DMS79 (cell line): ENCODE data around the gene PLPP1.
"Not testable (repeated sequence)": the region's sequence is repeated elsewhere in the genome, so short reads cannot be mapped to it uniquely, and the experiment has no call there.

Experiments used
- DNase-seq: peaks from one replicate; lab custom pipeline; 2025; lab: John Stamatoyannopoulos, UW

PLPP1 gene

DNA sequence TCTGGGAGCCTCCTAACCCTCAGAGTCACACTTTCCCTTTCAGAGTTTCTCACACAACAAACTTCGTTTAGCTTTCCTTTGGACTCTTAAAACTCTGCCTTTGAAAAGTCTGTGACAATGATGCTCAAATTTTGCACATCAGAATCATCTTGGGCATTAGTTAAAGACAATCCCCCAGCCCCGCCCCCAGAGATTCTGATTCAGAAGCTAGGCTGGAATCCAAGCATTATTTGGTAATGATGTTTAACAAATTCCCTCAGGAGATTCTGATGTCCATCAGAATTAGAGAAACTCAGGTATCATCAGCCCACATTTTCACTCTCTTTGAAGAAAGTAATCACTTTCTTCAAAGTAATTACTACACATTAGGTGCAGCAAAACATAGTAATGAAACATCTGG, 9.6 kb upstream of the PLPP1 start:
- DNase-seq: no peak

DNA sequence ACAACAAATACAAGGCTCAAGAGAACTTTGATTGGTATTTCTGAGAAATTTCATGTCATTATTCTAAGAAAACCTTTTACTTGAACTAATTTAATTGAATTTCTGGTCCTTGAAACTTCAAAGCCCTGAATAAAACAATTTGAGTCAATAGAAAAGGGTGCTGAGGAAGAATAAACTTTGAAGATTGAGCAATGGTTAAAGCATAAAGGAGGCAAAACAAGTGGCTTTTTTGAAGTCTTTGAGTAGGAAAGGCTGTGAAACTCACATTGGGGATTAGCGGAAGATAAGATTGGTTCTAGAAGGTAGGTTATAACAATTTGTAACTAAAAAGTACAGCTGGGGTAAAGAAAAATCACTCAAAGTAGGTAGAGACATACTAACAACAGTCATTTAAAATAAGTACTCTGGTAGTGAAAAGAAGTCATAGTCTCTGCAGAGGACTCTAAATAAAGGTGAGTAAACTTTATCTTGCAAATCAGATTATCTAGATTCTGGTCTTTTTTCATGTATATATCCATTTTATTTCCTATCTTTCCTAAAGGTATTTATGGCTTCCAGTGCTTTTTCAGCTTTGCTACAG, 6.4 kb upstream of the PLPP1 start:
- DNase-seq: no peak

- DNase-seq: no peak
These were observed 5.8 kb upstream of the PLPP1 start for GRCh38 chr5:55540525-55540924.

GRCh38 chr5:55540024-55540423, 5.3 kb upstream of the PLPP1 start:
- DNase-seq: no peak

GRCh38 chr5:55538661-55539060, 3.9 kb upstream of the PLPP1 start:
- DNase-seq: no peak

DNA sequence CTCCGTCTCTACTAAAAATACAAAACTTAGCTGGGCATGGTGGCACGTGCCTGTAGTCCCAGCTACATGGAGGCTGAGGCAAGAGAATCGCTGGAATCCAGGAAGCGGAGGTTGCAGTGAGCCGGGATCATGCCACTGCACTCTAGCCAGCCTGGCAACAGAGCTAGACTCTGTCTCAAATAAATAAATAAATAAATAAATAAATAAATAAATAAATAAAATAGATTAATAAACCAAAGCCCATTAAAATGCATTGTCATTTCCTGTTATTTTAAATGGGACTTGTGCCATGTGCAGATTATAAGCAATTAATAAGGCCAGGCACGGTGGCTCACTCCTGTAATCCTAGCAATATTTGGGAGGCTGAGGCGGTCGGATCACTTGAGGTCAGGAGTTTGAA, 2.6 kb upstream of the PLPP1 start:
- not testable (repeated sequence) for DNase-seq

DNA sequence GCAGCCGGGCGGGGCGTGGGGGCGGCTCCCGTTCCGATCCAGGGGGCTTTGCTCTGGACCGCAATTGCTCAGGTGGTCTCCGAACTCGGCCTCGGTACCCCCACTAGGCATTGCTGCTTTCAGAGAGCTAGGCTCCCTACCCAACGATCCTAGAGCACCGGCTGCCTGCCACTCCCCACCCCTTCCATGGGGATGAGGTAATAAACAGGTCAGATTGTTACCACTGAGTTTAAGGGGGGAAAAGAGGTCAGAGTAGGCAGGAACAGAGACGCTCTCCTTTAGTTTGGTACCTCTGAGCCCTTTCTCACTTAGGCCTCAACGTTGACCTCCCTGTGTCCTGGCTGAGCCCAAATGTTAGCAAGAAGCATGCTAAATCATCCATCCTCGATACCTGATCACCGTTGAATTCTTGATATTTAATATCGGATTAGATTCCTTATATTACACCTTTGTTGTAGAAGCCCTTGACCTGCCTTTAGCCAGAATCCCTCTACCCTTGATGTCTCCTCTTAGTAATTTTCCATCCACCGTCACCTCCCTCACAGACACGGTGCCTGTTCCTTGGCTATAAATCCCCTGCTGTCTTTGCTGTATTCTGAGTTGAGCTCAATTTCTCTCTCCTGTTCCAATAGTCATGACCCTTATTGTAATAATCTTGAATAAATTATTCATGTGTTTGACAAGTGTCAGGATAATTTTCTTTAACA, 588 bp upstream of the PLPP1 start:
- DNase-seq: no peak

GRCh38 chr5:55533521-55534435, 986 bp downstream of the PLPP1 start:
- DNase-seq: no peak

- no peak for DNase-seq
These were observed 4.1 kb downstream of the PLPP1 start for GRCh38 chr5:55530669-55531068.

GRCh38 chr5:55524816-55525215, 9.9 kb downstream of the PLPP1 start:
- no peak for DNase-seq

DNA sequence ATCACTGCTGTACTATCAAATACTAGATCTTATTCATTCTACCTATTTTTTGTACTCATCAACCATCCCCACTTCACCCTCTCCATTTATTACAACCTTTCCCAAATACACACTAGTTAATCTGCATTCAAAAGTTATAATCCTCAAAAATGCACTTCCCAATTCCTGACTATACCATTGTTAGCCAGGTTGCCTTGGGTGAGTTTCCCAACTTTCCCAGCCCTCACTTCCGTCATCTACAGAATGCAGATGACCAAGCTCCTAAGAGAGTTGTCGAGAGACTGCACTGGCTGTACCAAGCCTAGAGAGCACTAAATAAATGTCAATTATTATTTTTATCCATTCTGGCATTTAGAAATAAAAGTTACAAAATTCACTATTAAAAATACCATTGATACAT, 11.5 kb downstream of the PLPP1 start:
- no peak for DNase-seq

DNA sequence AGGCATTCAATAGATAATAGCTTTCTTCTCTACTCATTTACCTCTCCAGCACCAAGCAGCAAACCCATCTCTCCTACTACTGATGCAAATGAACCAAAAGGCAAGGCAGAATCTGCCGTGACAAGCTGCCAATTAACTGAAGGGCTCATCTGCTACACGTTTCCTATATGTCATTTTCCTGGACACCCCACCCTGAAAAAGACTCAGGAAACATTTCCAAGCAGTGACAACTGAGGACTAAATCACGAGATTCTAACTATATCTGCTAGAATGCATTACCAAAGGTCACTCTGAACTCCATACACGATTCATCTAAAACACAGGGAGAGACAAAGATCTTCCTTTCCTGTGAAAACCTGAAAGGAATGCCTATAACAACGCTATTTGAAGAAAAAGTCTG, 12.9 kb downstream of the PLPP1 start:
- DNase-seq: no peak

DNA sequence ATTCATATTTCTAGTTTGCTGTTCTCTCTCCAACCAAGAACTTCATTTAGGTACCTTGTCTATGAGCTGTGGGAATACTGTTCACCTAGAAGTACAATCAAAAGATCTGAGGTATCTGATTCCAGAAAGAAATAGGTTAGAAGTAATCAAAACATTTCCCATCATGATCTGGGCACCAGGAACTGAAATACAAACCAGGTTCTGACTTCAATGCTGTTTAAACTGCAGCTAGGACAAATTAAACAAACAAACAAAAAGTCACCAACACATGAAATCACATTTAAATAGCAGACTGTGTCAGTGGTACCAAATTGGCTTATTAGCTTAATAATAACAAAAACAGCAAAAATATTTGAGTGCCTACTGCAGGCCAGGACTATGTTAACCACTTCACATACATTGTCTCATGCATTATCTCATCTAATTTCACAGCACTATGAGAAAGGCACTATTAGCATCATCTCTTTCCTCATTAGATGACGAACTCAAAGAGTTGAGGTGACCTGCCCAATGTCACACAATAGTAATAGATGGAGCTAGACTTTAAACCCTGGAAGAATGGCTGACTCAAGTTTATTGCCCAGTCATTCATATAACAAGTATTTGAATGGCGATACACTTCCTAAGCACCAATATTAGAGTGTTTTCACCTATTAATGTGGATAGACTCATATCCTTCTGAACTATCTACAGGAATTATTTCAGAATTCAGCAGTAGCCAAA, 14.5 kb downstream of the PLPP1 start:
- no peak for DNase-seq

- no peak for DNase-seq
These were observed 15.9 kb downstream of the PLPP1 start for GRCh38 chr5:55518831-55519390.

DNA sequence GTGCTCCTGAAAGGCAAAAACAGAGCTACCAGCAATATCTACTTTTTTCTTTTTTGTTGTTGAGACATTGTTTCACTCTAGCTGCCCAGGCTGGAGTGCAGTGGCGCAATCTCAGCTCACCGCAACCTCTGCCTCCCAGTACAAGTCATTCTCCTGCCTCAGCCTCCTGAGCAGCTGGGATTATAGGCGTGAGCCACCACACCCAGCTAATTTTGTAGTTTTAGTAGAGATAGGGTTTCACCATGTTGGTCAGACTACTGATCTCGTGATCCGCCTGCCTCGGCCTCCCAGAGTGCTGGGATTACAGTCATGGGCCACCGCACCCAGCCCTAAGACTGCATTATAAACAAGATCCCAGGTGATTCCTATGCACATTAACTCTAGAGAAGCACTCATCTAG, 17.0 kb downstream of the PLPP1 start:
- DNase-seq: no peak

GRCh38 chr5:55511010-55511409, 23.8 kb downstream of the PLPP1 start:
- no peak for DNase-seq

GRCh38 chr5:55510523-55510880, 24.3 kb downstream of the PLPP1 start:
- no peak for DNase-seq

DNA sequence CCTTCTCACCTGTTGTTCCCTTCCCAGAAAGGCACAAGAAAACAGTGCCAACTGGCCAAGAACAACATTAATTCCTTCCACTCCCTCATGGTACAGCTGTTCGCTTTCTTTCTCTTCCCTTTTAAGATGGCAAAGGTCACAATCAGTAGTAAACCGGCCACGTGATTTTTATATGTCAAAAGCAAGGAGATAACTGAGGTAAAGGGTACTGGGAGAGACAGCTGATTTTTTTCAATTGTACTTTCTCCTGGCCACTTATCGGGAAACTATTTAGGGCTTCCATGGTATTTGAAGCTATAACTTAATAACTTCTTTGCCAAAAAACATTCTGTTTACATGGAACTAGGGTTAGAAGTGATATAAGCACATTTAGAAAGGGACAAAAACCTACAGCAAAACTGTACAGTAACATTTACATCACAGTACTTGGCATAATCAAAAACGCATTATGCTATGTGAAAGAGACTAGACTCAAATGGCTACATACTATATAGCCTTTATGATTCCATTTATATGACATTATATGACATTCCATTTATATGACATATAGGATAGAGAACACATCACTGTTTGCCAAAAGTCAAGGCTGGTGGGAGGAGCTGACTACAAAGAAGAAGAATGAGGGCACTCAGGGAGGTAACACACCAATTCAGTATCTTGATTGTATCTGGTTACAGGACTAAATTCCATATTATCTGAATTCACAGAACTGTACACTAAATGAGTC, 24.8 kb downstream of the PLPP1 start:
- no peak for DNase-seq

DNA sequence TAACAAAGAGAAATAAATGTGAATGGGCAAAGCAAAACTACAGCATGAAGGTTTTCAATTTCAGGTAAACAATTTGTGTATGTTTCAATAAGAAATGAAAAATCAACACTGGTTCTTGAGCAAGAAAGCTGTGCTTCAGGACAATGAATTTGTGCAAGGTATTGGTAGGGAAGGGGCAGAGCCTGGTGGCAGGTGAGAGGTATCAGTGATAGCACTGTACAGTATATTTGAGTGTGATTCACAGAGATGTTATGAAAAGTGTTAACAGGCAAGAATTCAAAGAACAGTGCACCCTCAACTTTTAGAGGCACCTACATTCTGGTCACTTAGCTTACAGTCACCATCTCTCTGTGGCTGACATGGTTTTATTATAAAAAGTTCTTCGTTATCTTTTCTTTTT, 25.7 kb downstream of the PLPP1 start:
- no peak for DNase-seq

DNA sequence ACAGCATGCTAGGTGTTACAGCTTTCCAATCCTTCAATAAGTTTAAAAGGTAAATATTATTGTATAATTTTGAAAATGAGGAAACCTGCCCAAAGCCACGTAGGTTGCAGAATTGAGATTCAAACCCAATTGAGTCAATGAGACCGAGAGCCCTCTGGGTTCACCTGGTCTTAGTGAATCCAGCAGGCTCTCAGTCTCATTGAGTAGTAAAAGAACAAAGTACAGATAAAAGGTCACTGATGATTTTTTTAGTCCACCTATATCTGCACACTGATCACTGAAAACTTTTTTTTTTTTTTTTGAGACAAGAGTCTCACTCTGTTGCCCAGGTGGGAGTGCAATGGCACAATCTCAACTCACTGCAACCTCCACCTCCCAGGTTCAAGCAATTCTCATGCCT, 27.2 kb downstream of the PLPP1 start:
- DNase-seq: no peak

GRCh38 chr5:55505711-55506110, 29.1 kb downstream of the PLPP1 start:
- not testable (repeated sequence) for DNase-seq
